NCI-H1436 (cell line): ENCODE measurements around the gene SLC12A2.

Experiments
- DNase-seq: peaks from one replicate; lab custom pipeline; 2025; lab: John Stamatoyannopoulos, UW

SLC12A2 gene

DNA sequence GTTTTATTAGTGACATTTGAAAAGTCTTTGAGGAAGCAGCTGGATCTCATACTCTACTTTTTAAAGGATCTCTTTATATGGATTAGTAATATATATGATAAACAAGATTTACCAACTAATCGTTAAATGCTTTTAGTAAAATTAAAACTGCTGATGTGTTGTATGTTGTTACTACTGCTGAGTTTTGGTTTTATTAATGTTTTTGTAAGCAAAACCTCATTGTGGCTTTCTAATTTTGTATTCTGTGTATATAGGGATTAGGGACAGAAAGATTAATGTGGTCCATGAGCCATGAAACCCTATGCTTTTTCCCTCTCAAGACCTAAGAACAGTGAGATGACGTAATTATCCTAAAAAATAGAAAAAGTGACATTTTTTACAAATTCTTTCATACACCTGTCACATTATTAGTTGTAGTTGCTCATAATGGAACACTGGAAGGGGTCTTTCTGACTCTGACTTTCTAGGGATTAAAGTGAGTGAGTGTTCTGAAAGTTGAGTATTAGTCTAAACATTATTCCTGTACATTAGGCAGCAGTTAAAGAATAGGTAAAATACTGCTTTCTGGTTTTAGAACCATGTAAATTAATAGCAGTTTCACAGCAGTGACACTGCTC lies 85.9 kb downstream of the SLC12A2 start:
- no peak for DNase-seq

DNA sequence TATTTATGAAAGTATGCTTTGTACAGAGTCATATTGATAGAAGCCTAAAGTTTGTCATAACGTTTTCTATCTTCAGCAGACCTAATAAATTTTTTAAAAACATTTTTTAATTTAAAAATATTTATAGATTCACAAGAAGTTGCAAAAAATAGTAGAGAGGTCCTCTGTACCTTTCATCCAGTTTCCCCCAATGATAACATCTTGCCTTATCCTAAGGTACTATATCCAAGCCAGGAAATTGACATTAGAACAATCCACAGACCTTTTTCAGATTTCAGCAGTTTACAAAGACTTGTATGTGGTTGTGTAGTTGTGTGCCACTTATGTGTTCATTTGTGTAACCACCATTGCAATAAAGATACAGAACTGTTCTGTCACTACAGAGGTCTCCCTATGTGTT lies 88.5 kb downstream of the SLC12A2 start:
- no peak for DNase-seq

DNA sequence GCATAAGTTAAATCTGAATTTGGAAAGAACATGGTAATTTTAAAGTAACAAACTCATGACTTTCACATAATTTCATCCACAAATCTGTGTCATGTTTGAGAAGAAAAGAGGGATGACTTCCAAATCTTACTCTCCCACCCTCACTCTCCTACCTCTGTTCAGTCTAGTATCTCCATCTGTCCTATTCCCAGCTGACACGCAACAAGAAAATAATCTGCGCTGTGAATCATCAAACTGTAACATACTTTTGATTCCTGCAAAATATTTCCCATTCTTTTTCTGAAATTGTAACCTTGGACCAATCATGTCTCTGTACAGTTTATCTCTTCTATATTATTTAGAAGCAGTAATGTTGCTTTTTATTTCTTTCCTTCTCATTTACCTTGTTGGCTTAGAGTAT lies 91.4 kb downstream of the SLC12A2 start:
- DNase-seq = no peak

DNA sequence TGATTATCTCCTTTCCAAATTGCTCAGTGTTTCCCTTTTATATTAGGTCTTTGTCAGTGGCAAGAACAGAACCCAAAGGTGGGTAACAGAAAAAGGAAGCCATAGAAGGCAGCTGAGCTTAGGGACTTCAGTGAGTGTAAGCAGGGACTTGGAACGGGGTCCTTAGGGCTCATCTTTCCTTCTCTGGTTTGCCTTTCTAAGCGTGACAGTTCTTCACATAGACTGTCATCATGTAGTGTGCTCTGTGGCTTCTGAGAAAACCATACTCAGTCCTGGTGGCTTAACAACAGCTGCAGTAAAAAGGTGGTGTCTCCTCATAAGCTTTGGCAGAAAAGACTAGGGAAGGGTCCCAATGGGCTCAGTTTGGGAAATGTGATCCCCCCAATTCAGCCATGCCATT lies 108.8 kb downstream of the SLC12A2 start:
- DNase-seq = no peak

DNA sequence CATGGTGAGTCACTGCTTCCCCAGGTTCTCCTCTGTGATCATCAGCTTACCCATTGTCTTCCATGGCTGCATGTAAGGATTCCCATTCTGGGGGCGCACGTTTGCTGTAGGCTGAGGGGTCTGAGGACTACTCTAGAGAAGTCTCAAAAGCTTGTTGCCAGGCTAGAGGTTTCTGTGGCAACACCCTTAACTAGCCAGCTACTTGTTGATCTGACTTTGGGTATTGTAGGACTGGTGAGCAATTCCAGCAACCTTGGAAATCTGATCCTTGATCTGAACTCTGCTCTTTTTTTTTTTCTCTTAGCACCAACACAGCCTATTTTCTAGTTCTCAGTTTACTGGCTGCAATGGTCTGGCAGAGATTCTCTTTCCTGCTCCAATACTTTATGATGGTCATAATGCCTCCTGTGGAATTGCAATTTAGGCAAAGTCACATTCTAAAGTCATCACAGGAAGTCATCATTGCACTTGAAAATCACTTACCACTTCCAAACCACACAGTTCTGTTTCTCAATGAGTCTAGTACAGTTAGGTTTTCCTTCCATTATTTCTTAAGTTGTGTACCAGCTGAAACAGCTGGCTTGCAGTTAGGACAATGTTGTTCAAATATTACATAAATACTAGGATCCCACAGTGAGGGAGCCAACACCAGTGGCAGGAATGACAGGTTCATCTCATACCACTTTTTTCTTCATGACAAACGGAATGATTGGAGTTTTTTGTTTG lies 110.3 kb downstream of the SLC12A2 start:
- no peak for DNase-seq

DNA sequence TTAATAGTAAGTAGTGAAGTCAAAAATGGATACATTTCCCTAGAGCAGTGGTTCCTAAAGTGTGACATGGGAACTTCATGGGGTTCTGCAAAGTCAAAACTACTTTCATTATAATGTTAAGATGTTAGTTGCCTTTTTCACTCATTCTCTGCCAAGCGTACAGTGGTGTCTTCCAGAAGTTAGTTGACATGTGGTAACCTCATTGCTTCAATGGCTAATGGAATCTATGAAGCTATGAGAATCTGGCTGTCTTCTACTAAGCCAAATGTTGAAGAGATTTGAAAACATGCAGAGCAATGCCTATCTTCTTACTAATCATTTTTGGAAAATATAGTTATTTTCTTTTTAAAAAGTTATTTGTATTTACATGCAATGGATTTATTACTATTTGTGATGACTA lies 111.8 kb downstream of the SLC12A2 start:
- no peak for DNase-seq

DNA sequence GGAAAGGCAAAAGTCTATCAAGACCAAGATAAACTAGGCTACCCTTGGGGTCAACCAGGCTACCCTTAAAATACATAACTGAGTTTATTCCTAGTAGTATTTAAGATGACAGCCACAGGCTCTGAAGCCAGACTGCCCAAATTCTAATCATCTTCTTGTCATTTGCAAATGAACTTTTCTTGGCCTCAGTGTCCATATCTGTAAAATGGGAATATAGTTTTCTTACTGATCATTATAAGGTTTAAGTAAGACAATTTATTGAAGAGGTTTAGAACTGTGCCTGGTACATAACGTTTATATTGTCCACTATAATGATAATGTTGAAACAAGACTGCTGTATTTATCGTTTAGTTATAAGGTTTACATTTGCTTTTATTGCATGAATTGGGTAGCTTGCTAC lies 112.5 kb downstream of the SLC12A2 start:
- no peak for DNase-seq

DNA sequence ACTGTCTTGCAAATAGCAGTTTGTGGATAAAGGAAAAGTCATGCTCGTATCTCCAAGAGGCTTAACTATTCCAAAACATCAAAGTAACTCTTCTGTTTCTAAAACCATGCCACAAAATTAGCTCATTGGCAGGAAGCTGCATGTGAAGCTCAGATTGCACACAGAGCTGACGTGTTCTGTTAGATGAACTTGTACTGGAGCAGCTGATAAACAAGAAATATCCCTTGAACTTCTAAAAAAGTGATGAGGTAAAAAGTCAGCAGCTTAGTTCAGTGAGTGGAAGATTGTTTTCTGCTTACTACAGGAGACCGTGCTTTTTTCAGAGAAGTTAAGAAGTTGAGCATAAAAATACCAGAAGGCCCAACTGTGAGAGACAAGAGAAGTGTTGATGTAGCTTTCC lies 113.2 kb downstream of the SLC12A2 start:
- no peak for DNase-seq

DNA sequence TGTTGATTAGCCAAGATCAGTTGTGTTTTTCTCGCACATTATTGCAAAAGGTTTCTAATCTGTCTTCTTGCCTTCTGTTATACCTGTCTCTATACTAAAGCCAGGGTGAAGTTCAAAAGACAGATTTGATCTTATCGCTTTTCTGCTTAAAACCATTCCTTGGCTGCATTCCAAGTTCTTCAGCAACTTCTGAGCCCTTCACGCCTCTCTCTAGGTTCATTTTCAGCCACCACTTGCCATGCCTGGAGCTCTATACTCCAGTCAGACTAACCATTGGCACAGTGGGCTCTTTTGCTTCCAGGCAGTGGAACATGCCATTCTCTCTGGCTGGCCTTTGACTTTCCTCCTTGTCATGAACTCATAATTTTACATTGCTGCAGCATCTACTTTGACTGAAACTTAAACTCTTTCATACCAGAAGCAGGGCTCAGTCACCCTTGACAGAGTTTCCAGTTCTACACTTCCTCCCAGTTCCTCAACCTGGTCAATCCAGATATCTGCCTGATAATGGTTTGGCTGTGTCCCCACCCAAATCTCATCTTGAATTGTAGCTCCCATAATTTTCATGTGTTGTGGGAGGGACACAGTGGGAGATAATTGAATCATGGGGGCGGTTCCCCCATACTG lies 114.4 kb downstream of the SLC12A2 start:
- DNase-seq = no peak

DNA sequence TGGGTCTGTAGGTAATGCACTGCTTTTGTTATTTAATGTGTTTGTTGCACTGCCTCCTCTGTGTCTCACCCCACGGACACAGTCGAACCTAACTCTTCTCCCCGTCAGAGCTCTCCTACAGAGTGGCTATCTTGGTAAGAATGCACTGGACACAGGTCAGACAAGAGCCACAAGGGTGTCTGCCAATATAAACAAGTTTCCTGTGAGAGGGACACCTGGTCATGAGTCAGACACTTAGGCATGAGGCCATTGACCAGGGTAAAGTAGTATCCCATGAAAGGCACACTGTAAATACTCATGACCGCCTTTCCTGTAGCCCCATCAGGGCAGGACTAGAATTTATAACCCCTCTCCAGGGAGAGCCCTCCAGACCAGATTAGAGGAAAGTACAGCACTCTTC lies 115.5 kb downstream of the SLC12A2 start:
- DNase-seq = no peak

DNA sequence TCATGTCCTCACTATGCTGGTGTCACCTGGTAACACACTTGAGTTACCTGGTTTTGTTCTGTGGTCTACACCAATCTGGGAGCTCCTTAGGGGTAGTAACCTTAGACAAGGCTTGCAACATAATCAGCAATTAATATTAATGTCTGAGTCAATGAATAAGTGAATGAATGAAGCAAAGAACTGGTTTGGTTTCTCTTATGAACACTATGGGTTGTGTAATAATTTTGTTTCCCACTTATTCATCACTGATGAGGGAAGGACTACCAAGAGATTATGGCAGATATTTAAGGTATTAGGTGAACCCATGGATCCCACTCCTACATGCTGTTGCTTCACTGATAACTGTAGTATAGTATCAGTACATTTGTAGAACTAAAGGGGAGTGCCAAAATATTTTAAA lies 116.0 kb downstream of the SLC12A2 start:
- DNase-seq = no peak

DNA sequence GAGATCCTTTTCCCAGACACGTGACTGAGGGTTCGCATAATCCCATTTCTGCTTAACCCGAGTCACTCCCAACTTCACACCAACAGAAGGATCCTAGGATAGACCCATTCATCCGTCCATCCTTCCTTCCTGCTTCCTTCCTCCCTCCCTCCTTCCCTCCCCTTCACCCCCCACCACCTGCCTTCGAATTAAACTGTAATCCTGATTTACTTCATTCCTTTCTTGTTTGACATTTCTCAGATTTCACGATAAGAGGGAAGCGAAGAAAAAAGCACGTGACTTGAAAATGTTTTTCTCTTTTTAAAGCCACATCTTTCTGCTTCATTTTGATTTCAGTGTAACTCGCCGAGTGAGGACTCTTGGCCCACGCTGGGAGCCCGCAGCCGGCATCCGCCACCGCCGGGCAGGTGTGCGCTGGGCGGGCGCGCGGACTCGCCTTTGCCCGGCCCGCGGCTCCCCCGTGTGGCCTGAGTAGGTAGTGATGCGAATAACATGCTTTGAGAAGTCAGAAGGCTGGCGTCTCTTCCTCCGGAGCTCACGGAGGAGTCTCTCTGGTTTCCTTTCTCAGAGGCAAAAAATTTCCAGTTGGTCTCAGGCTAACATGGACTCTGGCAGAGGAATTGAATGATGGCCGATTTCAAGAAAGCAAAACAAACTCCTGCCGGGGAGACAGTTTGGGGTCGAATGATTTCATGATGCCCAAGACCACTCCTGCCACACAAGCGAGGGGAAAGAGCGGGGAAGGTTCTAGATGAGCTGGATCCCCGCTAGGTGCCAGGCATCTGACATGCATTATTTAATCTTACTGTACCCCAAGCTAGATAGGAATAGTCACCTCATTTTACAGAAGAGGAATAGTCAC lies 117.7 kb downstream of the SLC12A2 start:
- peak; percentile 67 for DNase-seq

DNA sequence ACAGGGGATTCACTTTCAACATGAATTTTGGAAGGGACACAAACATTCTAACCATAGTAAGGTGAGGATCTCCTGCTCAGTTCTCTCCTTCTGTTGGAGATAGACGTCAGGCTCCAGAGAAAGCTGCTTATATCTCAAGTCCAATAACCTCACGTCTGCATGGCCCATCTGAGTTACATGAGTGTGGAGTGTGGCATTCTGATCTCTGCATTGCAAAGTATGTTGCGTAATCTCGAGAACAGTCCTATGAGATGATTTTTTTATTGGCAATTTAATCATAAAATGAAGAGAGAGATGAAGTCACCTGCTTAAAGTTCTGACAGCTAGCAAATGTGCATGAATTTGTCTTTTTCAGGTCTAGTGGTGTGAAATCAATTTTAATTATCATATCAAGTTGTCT lies 118.8 kb downstream of the SLC12A2 start:
- DNase-seq = no peak

DNA sequence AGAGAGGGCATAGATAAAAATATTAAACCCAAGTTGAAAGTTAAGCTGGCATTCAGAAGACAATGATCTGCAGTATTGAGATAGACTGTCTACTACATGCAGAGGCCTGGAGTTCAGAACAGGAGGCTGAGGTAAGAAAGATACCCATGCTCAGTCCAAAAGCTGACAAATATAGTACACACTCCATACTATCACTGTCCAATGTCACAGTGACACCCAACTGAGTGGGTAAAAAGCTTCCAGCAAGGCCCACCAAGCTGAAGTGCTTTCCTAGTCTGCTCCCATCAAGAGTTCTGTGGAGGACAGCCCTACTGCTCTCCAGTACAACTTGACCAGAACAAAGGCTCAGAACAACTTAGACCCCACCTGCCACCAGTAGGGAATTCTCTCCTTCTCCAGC lies 124.9 kb downstream of the SLC12A2 start:
- no peak for DNase-seq

DNA sequence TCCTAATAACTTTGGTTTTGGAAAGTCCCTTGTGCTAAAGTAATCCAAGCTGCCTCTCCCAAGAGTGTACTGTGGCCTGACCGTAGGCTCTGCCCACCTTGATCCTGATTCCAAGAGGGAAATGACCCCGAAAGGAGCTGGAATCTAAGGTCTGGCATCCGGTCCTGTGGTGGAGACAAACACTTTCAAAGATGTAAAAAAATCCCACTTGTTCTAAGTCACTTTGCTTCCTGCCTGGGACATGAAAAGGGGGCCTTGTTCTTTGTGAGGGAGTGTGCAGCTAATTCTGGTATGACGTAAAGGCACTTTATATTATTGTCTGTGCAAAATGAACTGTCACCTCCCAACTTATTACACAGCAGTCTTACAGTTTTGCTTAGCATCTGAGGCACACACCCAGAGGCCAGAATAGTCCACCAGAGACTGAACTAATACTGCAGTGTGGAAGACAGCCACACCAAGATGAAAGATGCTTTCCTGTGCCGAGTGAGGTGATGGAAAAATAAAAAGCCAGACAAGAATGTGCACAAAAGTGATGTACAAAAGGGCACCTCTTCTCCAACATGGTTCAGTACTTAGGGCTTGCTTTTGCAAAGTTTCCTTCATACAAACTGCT lies 128.7 kb downstream of the SLC12A2 start:
- DNase-seq = no peak

DNA sequence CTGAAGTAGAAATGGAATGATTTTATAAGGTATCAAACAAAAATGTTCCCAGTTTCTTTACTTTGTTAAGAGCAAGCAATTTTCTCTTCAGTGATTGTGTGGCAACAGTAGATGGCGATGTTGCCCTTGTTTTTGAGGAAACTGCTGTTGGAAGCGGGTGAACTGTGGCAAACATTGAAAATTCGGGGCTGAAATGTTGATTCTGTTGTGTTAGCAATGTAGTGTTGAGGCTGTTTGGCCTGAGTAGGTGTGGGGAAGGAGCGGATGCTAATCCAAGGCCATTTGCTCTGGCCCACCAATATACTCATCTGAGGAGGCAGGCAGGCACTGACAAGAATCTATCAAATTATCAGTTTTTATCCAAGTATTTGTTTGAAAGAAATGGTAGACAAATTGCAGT lies 129.8 kb downstream of the SLC12A2 start:
- DNase-seq = peak; percentile 41

DNA sequence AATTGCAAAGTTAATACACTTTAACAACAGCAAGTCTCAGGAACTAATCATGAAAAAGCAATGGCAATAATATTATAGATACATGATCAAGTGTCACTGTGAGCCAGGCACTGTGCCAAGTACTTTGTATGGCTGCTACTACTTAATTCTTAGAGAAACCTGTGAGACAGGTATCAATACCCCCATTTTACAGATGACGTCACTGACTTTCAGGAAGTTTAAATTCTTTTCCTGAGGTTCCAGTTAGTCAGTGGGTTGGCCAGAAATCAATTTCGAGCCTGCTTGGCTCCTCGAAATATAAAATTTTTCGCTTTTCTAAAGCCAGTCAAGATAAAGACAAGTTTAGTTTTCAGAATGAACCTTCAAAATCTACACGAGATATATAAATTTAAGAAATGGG lies 130.3 kb downstream of the SLC12A2 start:
- no peak for DNase-seq

DNA sequence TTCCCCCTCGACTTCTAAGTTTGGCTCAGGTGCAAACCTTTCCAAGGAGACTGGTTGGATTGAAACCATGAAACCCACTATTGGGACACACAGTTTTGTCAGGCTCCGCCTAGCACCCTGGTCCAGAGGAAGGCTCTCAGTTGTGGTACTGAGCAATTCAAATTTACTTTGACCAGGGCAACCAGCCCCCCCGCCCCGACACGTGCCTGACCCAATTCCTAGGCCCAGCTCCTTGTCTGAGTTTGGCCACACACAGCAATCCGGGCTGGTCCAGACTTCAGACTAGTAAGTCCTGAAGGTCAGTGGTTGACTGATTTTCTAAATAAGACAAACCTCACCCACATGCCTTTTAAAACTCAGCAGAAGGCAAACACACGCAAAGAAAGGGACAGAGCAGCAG lies 132.7 kb downstream of the SLC12A2 start:
- DNase-seq = no peak

DNA sequence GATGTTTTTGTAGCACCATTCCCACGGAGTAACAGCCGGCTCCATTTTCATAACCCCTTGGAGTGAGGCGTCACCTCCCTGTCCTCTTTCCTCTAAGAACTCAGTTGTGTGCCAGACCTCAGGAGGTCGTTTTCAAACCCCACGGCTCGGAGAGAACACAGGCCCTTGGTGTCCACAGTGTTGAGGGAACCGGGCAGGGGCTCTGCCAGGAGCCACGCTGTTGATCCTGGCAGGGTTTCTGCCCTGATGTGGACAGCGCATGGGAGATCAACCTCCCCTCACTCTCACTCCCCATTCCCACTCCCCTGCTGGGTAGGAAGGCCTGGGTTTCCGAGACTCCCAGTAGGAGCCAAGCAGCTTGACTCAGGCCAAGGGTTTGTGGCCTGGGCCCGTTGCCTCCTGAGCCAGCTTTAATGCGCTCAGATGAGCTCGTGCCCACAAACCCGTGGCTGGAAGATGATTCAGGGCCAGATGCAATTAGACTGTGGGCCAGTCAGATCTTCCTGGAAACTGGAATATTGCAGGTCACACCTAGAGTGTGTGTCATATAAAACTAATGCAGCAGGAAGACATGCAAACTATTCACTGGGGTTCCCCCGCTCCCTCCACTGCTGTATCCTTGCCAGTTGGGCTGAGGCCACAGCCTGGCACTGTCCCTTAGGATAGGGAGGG lies 133.4 kb downstream of the SLC12A2 start:
- DNase-seq = no peak

DNA sequence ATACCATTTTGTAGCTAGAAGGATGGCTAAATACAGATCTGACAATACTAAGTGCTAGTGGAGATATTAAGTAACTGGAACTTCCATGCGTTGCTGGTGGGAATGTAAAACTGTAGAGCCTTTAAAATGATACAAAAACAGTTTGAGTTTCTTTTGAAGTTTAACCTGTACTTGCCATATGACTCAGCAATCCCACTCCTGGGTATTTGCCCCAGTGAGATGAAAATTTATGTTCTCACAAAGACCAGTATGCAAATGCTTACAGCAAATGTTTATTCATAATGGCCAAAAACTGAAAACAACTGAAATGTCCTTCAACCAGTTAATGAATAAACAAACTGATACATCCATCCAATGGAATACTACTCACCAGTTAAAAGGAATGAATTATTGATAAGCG lies 137.3 kb downstream of the SLC12A2 start:
- no peak for DNase-seq

DNA sequence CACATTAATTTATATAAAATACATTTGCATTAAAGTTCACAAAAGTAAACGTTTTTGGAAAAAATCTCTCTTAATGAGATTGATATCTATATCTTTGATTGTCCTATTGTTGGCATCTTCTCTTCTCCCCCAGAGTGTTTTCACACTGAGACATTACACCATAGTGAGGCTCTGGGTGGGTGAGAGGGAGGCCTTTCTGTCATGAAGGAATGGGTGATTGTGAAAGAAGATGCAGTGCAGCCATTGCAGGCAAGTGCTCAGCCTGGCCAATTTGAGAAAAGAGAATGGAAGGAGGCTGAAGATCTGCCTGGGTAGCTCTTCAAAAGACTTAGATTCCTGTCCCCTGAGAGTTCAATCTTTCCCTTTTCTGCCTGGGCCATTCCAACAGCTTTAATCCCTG lies 140.8 kb downstream of the SLC12A2 start:
- DNase-seq = no peak
